Measurements from ENCODE around the gene SBNO2.

Gene SBNO2

GRCh38 chr19:1167687-1168571, 6.1 kb downstream of the SBNO2 start:
- DNase-seq (ENCODE audit: low spot score): no peak

GRCh38 chr19:1166872-1167573, 7.0 kb downstream of the SBNO2 start:
- DNase-seq (ENCODE audit: low spot score): no peak

GRCh38 chr19:1164684-1165531, 9.2 kb downstream of the SBNO2 start:
- no peak for DNase-seq (ENCODE audit: low spot score)

GRCh38 chr19:1163934-1164683, 10.0 kb downstream of the SBNO2 start:
- no peak for DNase-seq (ENCODE audit: low spot score)

GRCh38 chr19:1163283-1163933, 10.7 kb downstream of the SBNO2 start:
- DNase-seq (ENCODE audit: low spot score): no peak

GRCh38 chr19:1162404-1163282, 11.4 kb downstream of the SBNO2 start:
- DNase-seq (ENCODE audit: low spot score): no peak

- DNase-seq (ENCODE audit: low spot score): no peak
These were observed 12.4 kb downstream of the SBNO2 start for GRCh38 chr19:1161716-1162115.

GRCh38 chr19:1159864-1160595, 14.0 kb downstream of the SBNO2 start:
- no peak for DNase-seq (ENCODE audit: low spot score)

- DNase-seq (ENCODE audit: low spot score): no peak
These were observed 15.1 kb downstream of the SBNO2 start for GRCh38 chr19:1158885-1159448.

GRCh38 chr19:1157931-1158884, 15.9 kb downstream of the SBNO2 start:
- no peak for DNase-seq (ENCODE audit: low spot score)

GRCh38 chr19:1156830-1157615, 17.0 kb downstream of the SBNO2 start:
- no peak for DNase-seq (ENCODE audit: low spot score)

GRCh38 chr19:1156305-1156801, 17.7 kb downstream of the SBNO2 start:
- DNase-seq (ENCODE audit: low spot score): no peak

- DNase-seq (ENCODE audit: low spot score): no peak
These were observed 18.4 kb downstream of the SBNO2 start for GRCh38 chr19:1155352-1156304.

GRCh38 chr19:1154731-1155351, 19.2 kb downstream of the SBNO2 start:
- DNase-seq (ENCODE audit: low spot score): no peak

Data from CD4-positive, alpha-beta T cell treated with Interleukin-15 for 4 hours (primary cell).